ENCODE measurements around the gene PHKG1. TPM values are rescaled to one million over a fixed set of nuclear protein-coding genes. Genes with fewer than 3 reads are reported as not detected.
"Not testable (repeated sequence)": the region's sequence is repeated elsewhere in the genome, so short reads cannot be mapped to it uniquely, and the experiment has no call there.

The PHKG1 gene
- total RNA-seq, 2 experiments from 2014 or later: 9.7 to 11.5 TPM

DNA sequence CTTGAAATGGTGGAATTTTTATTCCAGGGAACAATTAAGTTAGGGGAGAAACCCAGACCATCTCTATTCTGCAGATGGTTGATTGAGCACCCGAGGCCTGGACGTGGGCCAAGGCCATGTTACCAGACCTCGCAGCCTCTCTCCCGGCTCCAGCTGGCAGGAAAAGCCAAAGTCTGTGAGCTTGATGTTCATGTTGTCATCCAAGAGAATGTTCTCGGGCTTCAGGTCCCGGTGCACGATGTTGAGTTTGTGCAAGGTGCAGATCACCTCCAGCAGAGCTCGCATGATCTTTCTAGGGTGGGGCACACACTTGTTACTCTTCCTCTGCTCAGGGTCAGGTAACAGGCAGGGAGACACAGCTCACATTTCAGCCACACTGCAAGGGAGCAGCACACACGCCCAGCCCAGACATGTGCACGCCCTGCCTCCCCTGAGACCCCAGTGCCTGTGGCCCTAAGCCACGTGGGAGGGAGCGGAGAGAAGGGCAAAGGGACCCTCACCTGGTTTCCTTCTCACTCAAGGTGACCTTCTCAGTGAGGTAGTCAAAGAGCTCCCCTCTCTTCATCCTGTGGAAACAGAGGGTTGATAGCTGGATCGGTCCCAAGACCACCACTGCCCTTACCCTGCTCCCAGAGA, 9.5 kb downstream of the PHKG1 start:
- H3K4me1 ChIP-seq (ENCODE audit: insufficient read depth, low read length): no peaks in the 10 kb centered on the region
- ChIA-PET CTCF (interaction anchor here (0.6 to 1.0 kb wide), 3 partner anchors 9 to 36 kb away, joined by 3 read pairs; no protein-coding TSS in a partner anchor), POLR2A (interaction anchor here (0.5 kb wide), 1 partner anchor 337 kb away, joined by 3 read pairs; no protein-coding TSS in a partner anchor)
- no peaks in the 10 kb centered on the region for H3K27me3 ChIP-seq (ENCODE audit: control insufficient read depth in 1 of 2, insufficient read depth in 2 of 2, low read length in 2 of 2)
- intact Hi-C loops (cut with DNase I, micrococcal nuclease): no loop called here
- Mint-ChIP-seq H3K36me3 (ENCODE audit: low read depth) (peaks cover 46% of the 10 kb centered on the region), H3K4me3 (no peak overlapping the region), H3K9me3 (no peaks in the 10 kb centered on the region), H3K4me1 (ENCODE audit: low read depth) (no peaks in the 10 kb centered on the region), H3K27me3 (no peaks in the 10 kb centered on the region), H3K27ac (no peak overlapping the region)
- peaks cover 25% of the 10 kb centered on the region for H3K36me3 ChIP-seq (ENCODE audit: insufficient read depth, low read length)
- H3K4me3 ChIP-seq (ENCODE audit: low read length): no peak overlapping the region
- no peak overlapping the region for H3K27ac ChIP-seq (ENCODE audit: low read depth in 1 of 2, low read length in 2 of 2)
- no peak for DNase-seq
- H3K9me3 ChIP-seq (ENCODE audit: control insufficient read depth in 1 of 2, insufficient read depth in 1 of 2, low read length in 2 of 2): no peaks in the 10 kb centered on the region
- TF ChIP-seq, protein P1, sequence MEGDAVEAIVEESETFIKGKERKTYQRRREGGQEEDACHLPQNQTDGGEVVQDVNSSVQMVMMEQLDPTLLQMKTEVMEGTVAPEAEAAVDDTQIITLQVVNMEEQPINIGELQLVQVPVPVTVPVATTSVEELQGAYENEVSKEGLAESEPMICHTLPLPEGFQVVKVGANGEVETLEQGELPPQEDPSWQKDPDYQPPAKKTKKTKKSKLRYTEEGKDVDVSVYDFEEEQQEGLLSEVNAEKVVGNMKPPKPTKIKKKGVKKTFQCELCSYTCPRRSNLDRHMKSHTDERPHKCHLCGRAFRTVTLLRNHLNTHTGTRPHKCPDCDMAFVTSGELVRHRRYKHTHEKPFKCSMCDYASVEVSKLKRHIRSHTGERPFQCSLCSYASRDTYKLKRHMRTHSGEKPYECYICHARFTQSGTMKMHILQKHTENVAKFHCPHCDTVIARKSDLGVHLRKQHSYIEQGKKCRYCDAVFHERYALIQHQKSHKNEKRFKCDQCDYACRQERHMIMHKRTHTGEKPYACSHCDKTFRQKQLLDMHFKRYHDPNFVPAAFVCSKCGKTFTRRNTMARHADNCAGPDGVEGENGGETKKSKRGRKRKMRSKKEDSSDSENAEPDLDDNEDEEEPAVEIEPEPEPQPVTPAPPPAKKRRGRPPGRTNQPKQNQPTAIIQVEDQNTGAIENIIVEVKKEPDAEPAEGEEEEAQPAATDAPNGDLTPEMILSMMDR (IDR thresholded peaks at IDR 0.05): no peak
- no peak for ATAC-seq (ENCODE audit: poor library complexity)

DNA sequence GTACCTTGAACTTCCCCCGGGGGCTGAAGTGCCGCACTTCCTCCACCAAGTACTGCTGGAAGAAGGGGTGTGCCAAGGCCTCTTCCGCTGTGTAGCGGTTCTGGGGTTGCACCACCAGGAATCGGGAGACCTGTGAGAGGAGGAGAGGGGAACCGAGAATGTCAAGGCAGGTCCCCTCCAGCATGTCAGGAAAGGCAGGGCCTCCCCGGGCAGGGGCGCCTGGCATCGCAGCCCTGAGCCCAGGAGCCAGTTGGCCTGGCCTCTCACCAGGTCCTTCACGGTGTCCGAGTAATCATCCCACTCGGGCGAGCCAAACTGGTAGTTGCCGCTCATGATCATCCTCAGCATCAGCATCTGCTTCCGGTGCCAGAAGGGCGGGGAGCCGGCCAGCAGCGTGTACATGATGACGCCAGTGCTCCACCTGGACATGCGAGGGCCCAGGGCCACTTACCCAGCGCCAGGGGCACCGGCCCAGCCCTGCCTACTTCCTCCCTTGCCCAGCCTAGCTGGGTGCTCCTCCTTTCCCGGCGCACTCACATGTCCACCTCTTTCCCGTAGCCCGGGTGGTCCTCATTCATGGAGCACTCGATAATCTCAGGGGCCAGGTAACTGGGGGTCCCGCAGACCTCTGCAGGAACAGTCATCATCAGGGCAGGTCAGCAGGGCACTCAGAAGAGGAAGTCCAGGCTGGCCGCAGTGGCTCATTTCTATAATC, 11.0 kb downstream of the PHKG1 start:
- Mint-ChIP-seq H3K9me3 (no peaks in the 10 kb centered on the region), H3K4me3 (no peak overlapping the region), H3K27me3 (no peaks in the 10 kb centered on the region), H3K36me3 (ENCODE audit: low read depth) (peaks cover 52% of the 10 kb centered on the region), H3K27ac (no peak overlapping the region), H3K4me1 (ENCODE audit: low read depth) (no peaks in the 10 kb centered on the region)
- Histone ChIP-seq H3K9me3 (ENCODE audit: control insufficient read depth in 1 of 2, insufficient read depth in 1 of 2, low read length in 2 of 2) (no peaks in the 10 kb centered on the region), H3K27ac (ENCODE audit: low read depth in 1 of 2, low read length in 2 of 2) (no peak overlapping the region), H3K36me3 (ENCODE audit: insufficient read depth, low read length) (peaks cover 31% of the 10 kb centered on the region), H3K4me3 (ENCODE audit: low read length) (no peak overlapping the region), H3K27me3 (ENCODE audit: control insufficient read depth in 1 of 2, insufficient read depth in 2 of 2, low read length in 2 of 2) (no peaks in the 10 kb centered on the region), H3K4me1 (ENCODE audit: insufficient read depth, low read length) (no peaks in the 10 kb centered on the region)
- POLR2A ChIA-PET: no interaction called here
- no peak for ATAC-seq (ENCODE audit: poor library complexity)
- intact Hi-C loops (cut with DNase I, micrococcal nuclease): no loop called here
- TF ChIP-seq, protein P1 (IDR thresholded peaks at IDR 0.05): no peak
- no peak for DNase-seq
- CTCF ChIA-PET: no interaction called here

DNA sequence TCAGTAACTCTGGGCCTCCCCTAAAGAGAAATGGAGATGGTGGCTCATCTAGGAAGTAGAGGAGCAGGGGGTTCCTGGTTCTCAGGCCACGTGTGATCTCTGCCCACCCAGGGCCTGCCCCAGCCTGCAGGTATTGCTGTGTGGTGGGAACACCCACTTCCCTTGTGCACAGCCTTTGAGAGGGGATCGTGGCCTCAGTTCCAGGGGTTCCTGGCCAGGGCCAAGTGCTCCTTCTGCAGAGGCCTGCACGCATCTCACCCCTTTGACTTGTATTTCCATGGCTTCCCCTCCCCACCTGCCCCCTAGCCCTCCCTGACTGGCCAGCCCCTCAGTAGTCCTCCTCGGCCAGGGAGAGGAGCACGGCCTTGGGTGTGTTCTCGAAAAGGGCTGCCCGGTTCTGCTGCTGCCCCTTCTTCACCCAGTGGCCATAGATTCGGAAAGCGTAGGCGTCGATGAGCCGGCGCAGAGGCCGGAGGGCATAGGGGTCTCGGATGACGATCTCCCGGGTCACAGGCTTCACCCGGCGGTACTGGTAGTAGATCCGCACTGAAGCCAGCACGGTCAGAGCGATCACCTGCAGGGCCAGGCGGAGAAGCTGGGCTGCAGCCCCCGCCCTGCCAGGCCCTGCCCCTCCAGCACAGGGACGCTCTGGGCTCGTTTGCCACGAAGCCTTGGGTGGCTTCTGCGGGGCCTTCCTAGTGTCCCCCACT, 11.9 kb downstream of the PHKG1 start:
- H3K27me3 ChIP-seq (ENCODE audit: control insufficient read depth in 1 of 2, insufficient read depth in 2 of 2, low read length in 2 of 2); DNase-seq; H3K4me1 ChIP-seq (ENCODE audit: insufficient read depth, low read length); H3K4me3 ChIP-seq (ENCODE audit: low read length); intact Hi-C loops (cut with DNase I, micrococcal nuclease); H3K27ac ChIP-seq (ENCODE audit: low read depth in 1 of 2, low read length in 2 of 2); H3K27me3 Mint-ChIP-seq; H3K9me3 ChIP-seq (ENCODE audit: control insufficient read depth in 1 of 2, insufficient read depth in 1 of 2, low read length in 2 of 2); H3K27ac Mint-ChIP-seq; ATAC-seq (ENCODE audit: poor library complexity); H3K9me3 Mint-ChIP-seq; CTCF ChIA-PET; H3K4me1 Mint-ChIP-seq (ENCODE audit: low read depth); POLR2A ChIA-PET; H3K4me3 Mint-ChIP-seq: not testable (repeated sequence)
- H3K36me3 Mint-ChIP-seq (ENCODE audit: low read depth): peaks cover 51% of the 10 kb centered on the region
- H3K36me3 ChIP-seq (ENCODE audit: insufficient read depth, low read length): peaks cover 35% of the 10 kb centered on the region
